SK-N-SH (cell line): ENCODE data around the gene TMEM254.
"Not testable (repeated sequence)": the region's sequence is repeated elsewhere in the genome, so short reads cannot be mapped to it uniquely, and the experiment has no call there.

Source experiments
- CHD2 ChIP-seq: fragments of 150-350 bp; IDR thresholded peaks from 2 replicates; pipeline ENCODE4 v1.6.1; 2018; ENCODE audit warnings: low read length; ENCODE audit not compliant: partially characterized antibody
- CTCF ChIP-seq: fragments of 200-600 bp; sonication (generic); IDR thresholded peaks from 2 replicates; pipeline ENCODE4 v1.6.1; 2017; ENCODE audit warnings: antibody characterized with exemption, mild to moderate bottlenecking, moderate library complexity
- EZH2phosphoT487 ChIP-seq: fragments of 200-600 bp; sonication (generic); IDR thresholded peaks from 2 replicates; pipeline ENCODE4 v1.6.1; 2017; ENCODE audit warnings: low read depth, mixed run types, mild to moderate bottlenecking, antibody characterized with exemption, moderate library complexity, borderline replicate concordance
- FOXJ3 ChIP-seq: sonication (generic); formaldehyde crosslinking; IDR thresholded peaks from 2 replicates; pipeline ENCODE4 v1.5.1; 2020; ENCODE audit warnings: mild to moderate bottlenecking, missing genetic modification reagents
- GABPA ChIP-seq: IDR thresholded peaks from 2 replicates; pipeline ENCODE4 v1.4.0; 2012; ENCODE audit warnings: low read depth, mild to moderate bottlenecking
- MAX ChIP-seq: IDR thresholded peaks from 2 replicates; pipeline ENCODE4 v1.4.0; 2012; ENCODE audit warnings: low read depth
- NRF1 ChIP-seq: IDR thresholded peaks from 2 replicates; pipeline ENCODE4 v1.6.1; 2012; ENCODE audit warnings: low read depth, mild to moderate bottlenecking, low read length
- POLR2AphosphoS5 ChIP-seq: IDR thresholded peaks from 2 replicates; pipeline ENCODE4 v1.6.1; 2012; ENCODE audit warnings: low read depth, low read length
- REST ChIP-seq: IDR thresholded peaks from 2 replicates; pipeline ENCODE4 v1.6.1; 2012; ENCODE audit warnings: mild to moderate bottlenecking, low read depth, low read length, moderate library complexity
- SIN3A ChIP-seq: IDR thresholded peaks from 2 replicates; pipeline ENCODE4 v1.6.1; 2012; ENCODE audit warnings: low read depth, mild to moderate bottlenecking, low read length, moderate library complexity, borderline replicate concordance
- SMC3 ChIP-seq: IDR thresholded peaks from 2 replicates; pipeline ENCODE4 v1.6.1; 2012; ENCODE audit warnings: low read depth, low read length, improper control_type of control experiment
- TCF12 ChIP-seq: IDR thresholded peaks from 2 replicates; pipeline ENCODE4 v1.4.0; 2012
- TEAD4 ChIP-seq: IDR thresholded peaks from 2 replicates; pipeline ENCODE4 v1.4.0; 2012; ENCODE audit warnings: mild to moderate bottlenecking, borderline replicate concordance; ENCODE audit not compliant: insufficient read depth
- YY1 ChIP-seq: IDR thresholded peaks from 2 replicates; pipeline ENCODE4 v1.4.0; 2012; ENCODE audit warnings: low read depth, mild to moderate bottlenecking

GRCh38 chr10:80034766-80035165 is 43.7 kb upstream of the TMEM254 start:
- TF ChIP-seq SIN3A, CTCF, REST, EZH2phosphoT487, POLR2AphosphoS5, SMC3, YY1, MAX, NRF1, TEAD4, TCF12, GABPA, FOXJ3, CHD2: not testable (repeated sequence)
